DND-41 (cell line): Measurements from ENCODE around the gene FOLR2.

Experiments used
- CTCF ChIP-seq: IDR thresholded peaks from 2 replicates; pipeline ENCODE4 v1.5.1; 2012; ENCODE audit warnings: borderline replicate concordance, low read length, moderate library complexity, mild to moderate bottlenecking; ENCODE audit not compliant: poor library complexity, severe bottlenecking; ENCODE audit errors: extremely low read depth
- EZH2 ChIP-seq: IDR thresholded peaks from 3 replicates; pipeline ENCODE4 v1.6.1; 2012; ENCODE audit warnings: borderline replicate concordance, low read depth, mild to moderate bottlenecking, moderate library complexity, low read length, inconsistent platforms; ENCODE audit not compliant: severe bottlenecking

- no peak for TF ChIP-seq CTCF
- no peak for TF ChIP-seq EZH2
Measured at GRCh38 chr11:72226701-72227100, 10.1 kb downstream of the FOLR2 start.
